WTC11 (cell line): ENCODE data around the gene TPSAB1. TPM values are rescaled to one million over a fixed set of nuclear protein-coding genes. Genes with fewer than 3 reads are reported as not detected.

ENCODE experiments used
- ATAC-seq: fragments of 200-7000 bp; cut with Tn5 transposase; 2 replicates; pipeline ENCODE4 v1.10.0; 2021; ENCODE audit warnings: mild to moderate bottlenecking, moderate library complexity
- CTCF ChIA-PET: fragments of 300-600 bp; sonication (Branson Sonifier 250); formaldehyde crosslinking; loops from one replicate; lab custom pipeline; 2021; ENCODE audit warnings: antibody characterized with exemption; lab: Charles Lee
- POLR2A ChIA-PET: fragments of 350-600 bp; sonication (Branson Sonifier 250); formaldehyde crosslinking; loops from one replicate; lab custom pipeline; 2021; ENCODE audit warnings: antibody characterized with exemption; lab: Charles Lee
- DNase-seq: peaks from one replicate; pipeline ENCODE4 v3.0.0; 2021; ENCODE audit warnings: low spot score
- H3K27ac Mint-ChIP-seq: 2 replicates; pipeline ENCODE4 v1.8.0; 2021; ENCODE audit warnings: mixed read lengths
- H3K27me3 Mint-ChIP-seq: 2 replicates; pipeline ENCODE4 v1.8.0; 2021; ENCODE audit warnings: low read depth, mild to moderate bottlenecking, moderate library complexity, mixed read lengths
- H3K36me3 Mint-ChIP-seq: 2 replicates; pipeline ENCODE4 v1.8.0; 2021; ENCODE audit warnings: mixed read lengths
- H3K4me1 Mint-ChIP-seq: 2 replicates; pipeline ENCODE4 v1.8.0; 2022; ENCODE audit warnings: mixed read lengths
- H3K4me3 Mint-ChIP-seq: 2 replicates; pipeline ENCODE4 v1.8.0; 2021; ENCODE audit warnings: mild to moderate bottlenecking, moderate library complexity, mixed read lengths
- H3K9me3 Mint-ChIP-seq: 2 replicates; pipeline ENCODE4 v1.8.0; 2021; ENCODE audit warnings: mixed read lengths
- CBFB ChIP-seq: sonication (generic); formaldehyde crosslinking; IDR thresholded peaks from 2 replicates; pipeline ENCODE4 v1.8.1; 2022; ENCODE audit warnings: mild to moderate bottlenecking, low read depth, missing genetic modification reagents
- FOXJ3 ChIP-seq: sonication (generic); formaldehyde crosslinking; IDR thresholded peaks from 2 replicates; pipeline ENCODE4 v1.9.0; 2021; ENCODE audit warnings: missing genetic modification reagents, mild to moderate bottlenecking, borderline replicate concordance
- GTF2I ChIP-seq: fragments of 250-450 bp; sonication (Bioruptor Pico); conservative IDR thresholded peaks from 2 replicates; pipeline ENCODE4 v1.4.0; 2021; ENCODE audit warnings: mild to moderate bottlenecking
- HMGA2 ChIP-seq: fragments of 250-450 bp; sonication (Bioruptor Pico); IDR thresholded peaks from 2 replicates; pipeline ENCODE4 v1.4.0; 2021; ENCODE audit warnings: mild to moderate bottlenecking, moderate library complexity
- RELA ChIP-seq: sonication (generic); formaldehyde crosslinking; IDR thresholded peaks from 2 replicates; pipeline ENCODE4 v1.8.1; 2022; ENCODE audit warnings: missing genetic modification reagents, mild to moderate bottlenecking, borderline replicate concordance
- SP1 ChIP-seq: sonication (generic); formaldehyde crosslinking; conservative IDR thresholded peaks from 2 replicates; pipeline ENCODE4 v1.8.1; 2022; ENCODE audit warnings: missing genetic modification reagents
- TP53 ChIP-seq: sonication (generic); formaldehyde crosslinking; IDR thresholded peaks from 2 replicates; pipeline ENCODE4 v1.8.1; 2023; ENCODE audit warnings: mild to moderate bottlenecking, missing genetic modification reagents
- ZNF423 ChIP-seq: fragments of 250-450 bp; sonication (Bioruptor Pico); IDR thresholded peaks from 2 replicates; pipeline ENCODE4 v2.1.2; 2022; ENCODE audit warnings: mild to moderate bottlenecking, moderate library complexity
- total RNA-seq: library from RNA; stranded (reverse); gene quantifications from 3 replicates; pipeline ENCODE4 v1.2.3, GENCODE V29; 2021
- TF ChIP-seq, protein P1 (sequence below): fragments of 200-600 bp; IDR thresholded peaks from 2 replicates; pipeline ENCODE4 v1.8.0; 2022; ENCODE audit warnings: antibody characterized with exemption
- TF ChIP-seq, protein P2 (sequence below): sonication (generic); formaldehyde crosslinking; IDR thresholded peaks from 2 replicates; pipeline ENCODE4 v1.8.0; 2022; ENCODE audit warnings: missing genetic modification reagents
- TF ChIP-seq, protein P3 (sequence below): sonication (generic); formaldehyde crosslinking; IDR thresholded peaks from 2 replicates; pipeline ENCODE4 v1.8.0; 2023; ENCODE audit warnings: missing genetic modification reagents
- TF ChIP-seq, protein P4 (sequence below): sonication (generic); formaldehyde crosslinking; IDR thresholded peaks from 2 replicates; pipeline ENCODE4 v1.8.1; 2022; ENCODE audit warnings: mild to moderate bottlenecking, missing genetic modification reagents, moderate library complexity, borderline replicate concordance
- TF ChIP-seq, protein P5 (sequence below): fragments of 250-450 bp; sonication (Bioruptor Pico); IDR thresholded peaks from 2 replicates; pipeline ENCODE4 v2.1.2; 2022; ENCODE audit warnings: mild to moderate bottlenecking, moderate library complexity

TPSAB1 gene
- total RNA-seq, 1 experiment from 2014 or later, result not detected

DNA sequence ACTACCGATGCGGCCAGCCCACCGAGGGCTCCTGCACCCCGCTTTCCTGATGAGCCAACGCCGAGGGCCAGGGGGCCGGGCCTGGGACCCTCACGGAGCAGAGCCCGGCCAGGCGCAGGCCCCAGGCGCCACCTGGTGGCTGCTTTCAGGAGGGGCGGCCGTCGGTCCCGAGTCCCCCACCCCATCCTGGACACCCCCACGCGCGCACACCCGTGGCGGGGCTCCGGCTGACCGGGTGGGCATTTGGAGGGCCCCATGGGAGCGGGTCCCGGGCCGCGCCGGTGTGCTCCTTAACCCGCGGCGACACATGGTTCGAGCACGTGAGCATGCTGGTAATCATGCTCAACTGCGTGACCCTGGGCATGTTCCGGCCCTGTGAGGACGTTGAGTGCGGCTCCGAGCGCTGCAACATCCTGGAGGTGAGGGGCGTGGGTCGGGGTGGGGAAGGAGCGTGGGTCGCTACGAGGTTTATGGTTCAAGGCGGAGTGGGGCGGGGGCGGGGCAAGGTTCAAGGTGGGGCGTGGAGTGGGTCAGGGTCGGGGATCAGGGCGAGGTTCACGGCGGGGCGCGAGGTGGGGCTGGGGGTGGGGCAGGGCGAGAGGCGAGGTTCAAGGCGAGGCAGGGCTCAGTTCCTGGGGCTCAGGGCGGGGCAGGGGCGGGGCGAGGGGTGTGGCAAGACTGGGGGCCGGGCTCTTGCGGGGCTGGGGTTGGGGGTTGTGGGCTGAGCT, 45.7 kb upstream of the TPSAB1 start:
- ChIA-PET CTCF (interaction anchor here (0.8 to 1.5 kb wide), 7 partner anchors 11 to 137 kb away, joined by 3 to 7 read pairs (median 4); no protein-coding TSS in a partner anchor), POLR2A (no interaction called here)
- peak; percentile 71 for DNase-seq
- H3K27me3 Mint-ChIP-seq, result no peaks in the 10 kb centered on the region
- no peak overlapping the region for H3K27ac Mint-ChIP-seq
- no peaks in the 10 kb centered on the region for H3K36me3 Mint-ChIP-seq
- peak; percentile 67 for ATAC-seq
- H3K4me3 Mint-ChIP-seq, result no peak overlapping the region
- TF ChIP-seq, protein P1, sequence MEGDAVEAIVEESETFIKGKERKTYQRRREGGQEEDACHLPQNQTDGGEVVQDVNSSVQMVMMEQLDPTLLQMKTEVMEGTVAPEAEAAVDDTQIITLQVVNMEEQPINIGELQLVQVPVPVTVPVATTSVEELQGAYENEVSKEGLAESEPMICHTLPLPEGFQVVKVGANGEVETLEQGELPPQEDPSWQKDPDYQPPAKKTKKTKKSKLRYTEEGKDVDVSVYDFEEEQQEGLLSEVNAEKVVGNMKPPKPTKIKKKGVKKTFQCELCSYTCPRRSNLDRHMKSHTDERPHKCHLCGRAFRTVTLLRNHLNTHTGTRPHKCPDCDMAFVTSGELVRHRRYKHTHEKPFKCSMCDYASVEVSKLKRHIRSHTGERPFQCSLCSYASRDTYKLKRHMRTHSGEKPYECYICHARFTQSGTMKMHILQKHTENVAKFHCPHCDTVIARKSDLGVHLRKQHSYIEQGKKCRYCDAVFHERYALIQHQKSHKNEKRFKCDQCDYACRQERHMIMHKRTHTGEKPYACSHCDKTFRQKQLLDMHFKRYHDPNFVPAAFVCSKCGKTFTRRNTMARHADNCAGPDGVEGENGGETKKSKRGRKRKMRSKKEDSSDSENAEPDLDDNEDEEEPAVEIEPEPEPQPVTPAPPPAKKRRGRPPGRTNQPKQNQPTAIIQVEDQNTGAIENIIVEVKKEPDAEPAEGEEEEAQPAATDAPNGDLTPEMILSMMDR, result peak; percentile 92
- TF ChIP-seq, protein P2, sequence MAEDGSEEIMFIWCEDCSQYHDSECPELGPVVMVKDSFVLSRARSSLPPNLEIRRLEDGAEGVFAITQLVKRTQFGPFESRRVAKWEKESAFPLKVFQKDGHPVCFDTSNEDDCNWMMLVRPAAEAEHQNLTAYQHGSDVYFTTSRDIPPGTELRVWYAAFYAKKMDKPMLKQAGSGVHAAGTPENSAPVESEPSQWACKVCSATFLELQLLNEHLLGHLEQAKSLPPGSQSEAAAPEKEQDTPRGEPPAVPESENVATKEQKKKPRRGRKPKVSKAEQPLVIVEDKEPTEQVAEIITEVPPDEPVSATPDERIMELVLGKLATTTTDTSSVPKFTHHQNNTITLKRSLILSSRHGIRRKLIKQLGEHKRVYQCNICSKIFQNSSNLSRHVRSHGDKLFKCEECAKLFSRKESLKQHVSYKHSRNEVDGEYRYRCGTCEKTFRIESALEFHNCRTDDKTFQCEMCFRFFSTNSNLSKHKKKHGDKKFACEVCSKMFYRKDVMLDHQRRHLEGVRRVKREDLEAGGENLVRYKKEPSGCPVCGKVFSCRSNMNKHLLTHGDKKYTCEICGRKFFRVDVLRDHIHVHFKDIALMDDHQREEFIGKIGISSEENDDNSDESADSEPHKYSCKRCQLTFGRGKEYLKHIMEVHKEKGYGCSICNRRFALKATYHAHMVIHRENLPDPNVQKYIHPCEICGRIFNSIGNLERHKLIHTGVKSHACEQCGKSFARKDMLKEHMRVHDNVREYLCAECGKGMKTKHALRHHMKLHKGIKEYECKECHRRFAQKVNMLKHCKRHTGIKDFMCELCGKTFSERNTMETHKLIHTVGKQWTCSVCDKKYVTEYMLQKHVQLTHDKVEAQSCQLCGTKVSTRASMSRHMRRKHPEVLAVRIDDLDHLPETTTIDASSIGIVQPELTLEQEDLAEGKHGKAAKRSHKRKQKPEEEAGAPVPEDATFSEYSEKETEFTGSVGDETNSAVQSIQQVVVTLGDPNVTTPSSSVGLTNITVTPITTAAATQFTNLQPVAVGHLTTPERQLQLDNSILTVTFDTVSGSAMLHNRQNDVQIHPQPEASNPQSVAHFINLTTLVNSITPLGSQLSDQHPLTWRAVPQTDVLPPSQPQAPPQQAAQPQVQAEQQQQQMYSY (CRISPR knock-in tag), result no peak
- TF ChIP-seq SP1 (peak; percentile 44; the same call in 1 of the 2 replicates), RELA (CRISPR knock-in tag) (peak; percentile 58; the same call in 1 of the 2 replicates), TP53 (CRISPR knock-in tag) (no peak), FOXJ3 (CRISPR knock-in tag) (no peak)
- TF ChIP-seq, protein P3, sequence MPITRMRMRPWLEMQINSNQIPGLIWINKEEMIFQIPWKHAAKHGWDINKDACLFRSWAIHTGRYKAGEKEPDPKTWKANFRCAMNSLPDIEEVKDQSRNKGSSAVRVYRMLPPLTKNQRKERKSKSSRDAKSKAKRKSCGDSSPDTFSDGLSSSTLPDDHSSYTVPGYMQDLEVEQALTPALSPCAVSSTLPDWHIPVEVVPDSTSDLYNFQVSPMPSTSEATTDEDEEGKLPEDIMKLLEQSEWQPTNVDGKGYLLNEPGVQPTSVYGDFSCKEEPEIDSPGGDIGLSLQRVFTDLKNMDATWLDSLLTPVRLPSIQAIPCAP (CRISPR knock-in tag), result no peak
- TF ChIP-seq, protein P4, sequence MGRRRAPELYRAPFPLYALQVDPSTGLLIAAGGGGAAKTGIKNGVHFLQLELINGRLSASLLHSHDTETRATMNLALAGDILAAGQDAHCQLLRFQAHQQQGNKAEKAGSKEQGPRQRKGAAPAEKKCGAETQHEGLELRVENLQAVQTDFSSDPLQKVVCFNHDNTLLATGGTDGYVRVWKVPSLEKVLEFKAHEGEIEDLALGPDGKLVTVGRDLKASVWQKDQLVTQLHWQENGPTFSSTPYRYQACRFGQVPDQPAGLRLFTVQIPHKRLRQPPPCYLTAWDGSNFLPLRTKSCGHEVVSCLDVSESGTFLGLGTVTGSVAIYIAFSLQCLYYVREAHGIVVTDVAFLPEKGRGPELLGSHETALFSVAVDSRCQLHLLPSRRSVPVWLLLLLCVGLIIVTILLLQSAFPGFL, result no peak
- TF ChIP-seq, protein P5, sequence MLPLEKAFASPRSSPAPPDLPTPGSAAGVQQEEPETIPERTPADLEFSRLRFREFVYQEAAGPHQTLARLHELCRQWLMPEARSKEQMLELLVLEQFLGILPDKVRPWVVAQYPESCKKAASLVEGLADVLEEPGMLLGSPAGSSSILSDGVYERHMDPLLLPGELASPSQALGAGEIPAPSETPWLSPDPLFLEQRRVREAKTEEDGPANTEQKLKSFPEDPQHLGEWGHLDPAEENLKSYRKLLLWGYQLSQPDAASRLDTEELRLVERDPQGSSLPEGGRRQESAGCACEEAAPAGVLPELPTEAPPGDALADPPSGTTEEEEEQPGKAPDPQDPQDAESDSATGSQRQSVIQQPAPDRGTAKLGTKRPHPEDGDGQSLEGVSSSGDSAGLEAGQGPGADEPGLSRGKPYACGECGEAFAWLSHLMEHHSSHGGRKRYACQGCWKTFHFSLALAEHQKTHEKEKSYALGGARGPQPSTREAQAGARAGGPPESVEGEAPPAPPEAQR (CRISPR knock-in tag), result no peak
- TF ChIP-seq, all 79 proteins: peak for 3
- H3K4me1 Mint-ChIP-seq, result 0 out of 2 replicates have a peak, but pooled peaks cover 4% of the 10 kb centered on the region
- H3K9me3 Mint-ChIP-seq, result no peaks in the 10 kb centered on the region

DNA sequence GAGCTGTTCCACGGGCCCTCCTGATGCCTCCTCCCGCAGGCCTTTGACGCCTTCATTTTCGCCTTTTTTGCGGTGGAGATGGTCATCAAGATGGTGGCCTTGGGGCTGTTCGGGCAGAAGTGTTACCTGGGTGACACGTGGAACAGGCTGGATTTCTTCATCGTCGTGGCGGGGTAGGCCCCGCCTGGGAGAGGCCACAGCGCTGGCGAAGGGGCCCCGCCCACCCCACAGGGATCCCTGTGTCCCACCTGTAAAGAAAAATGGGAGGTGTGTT, 45.2 kb upstream of the TPSAB1 start:
- ChIA-PET POLR2A (no interaction called here), CTCF (no interaction called here)
- Mint-ChIP-seq H3K4me3 (no peak overlapping the region), H3K9me3 (no peaks in the 10 kb centered on the region)
- no peak for TF ChIP-seq HMGA2
- TF ChIP-seq GTF2I, result no peak
- no peak for TF ChIP-seq ZNF423 (CRISPR knock-in tag)
- no peak for TF ChIP-seq CBFB
- TF ChIP-seq, protein P1, result no peak
- TF ChIP-seq, all 79 proteins: peak for 0
- H3K4me1 Mint-ChIP-seq, result 0 out of 2 replicates have a peak, but pooled peaks cover 4% of the 10 kb centered on the region
- no peak overlapping the region for H3K27ac Mint-ChIP-seq
- ATAC-seq, result no peak
- no peaks in the 10 kb centered on the region for H3K27me3 Mint-ChIP-seq
- DNase-seq, result no peak
- no peaks in the 10 kb centered on the region for H3K36me3 Mint-ChIP-seq
